K562 (cell line): ENCODE results near the gene EMILIN3.

Experiments
- ARNT ChIP-seq, 2 experiments: fragments of 450-650 bp; IDR thresholded peaks; 2 replicates each; pipeline ENCODE4 v1.6.1; 2016; ENCODE audit warnings: mild to moderate bottlenecking in 1 of 2
- ATF3 ChIP-seq, 2 experiments: fragments of 450-650 bp in 1 of 2; sonication (generic) in 1 of 2; formaldehyde crosslinking in 1 of 2; IDR thresholded peaks in 1 of 2; conservative IDR thresholded peaks in 1 of 2; 2 replicates each; pipeline versions ENCODE4 v1.6.1 to v1.8.1; 2016 to 2023; ENCODE audit warnings: mild to moderate bottlenecking in 2 of 2, moderate library complexity in 2 of 2, inconsistent platforms in 1 of 2, missing genetic modification reagents in 1 of 2
- CREBBP ChIP-seq: IDR thresholded peaks from one replicate; pipeline ENCODE4 v1.6.1; 2012; ENCODE audit warnings: low read depth, mild to moderate bottlenecking, control low read depth, inconsistent platforms, low read length
- CTCF ChIP-seq, 3 experiments: IDR thresholded peaks in 2 of 3; conservative IDR thresholded peaks in 1 of 3; 2 replicates each; pipeline ENCODE4 v1.5.1; 2011 to 2012; ENCODE audit warnings: low read length in 3 of 3, mild to moderate bottlenecking in 3 of 3, control low read depth in 2 of 3, improper control_type of control experiment in 1 of 3, inconsistent platforms in 1 of 3, low read depth in 1 of 3, mixed read lengths in 1 of 3, moderate library complexity in 1 of 3; ENCODE audit not compliant: insufficient read depth in 2 of 3
- DPF2 ChIP-seq: fragments of 450-650 bp; IDR thresholded peaks from 2 replicates; pipeline ENCODE4 v1.6.1; 2016
- ESRRA ChIP-seq: fragments of 450-650 bp; IDR thresholded peaks from 2 replicates; pipeline ENCODE4 v1.6.1; 2014; ENCODE audit warnings: low read depth, mild to moderate bottlenecking, moderate library complexity, borderline replicate concordance
- ETV6 ChIP-seq, 3 experiments: fragments of 150-350 bp in 1 of 3; sonication (generic) in 1 of 3; formaldehyde crosslinking in 1 of 3; IDR thresholded peaks; 2 replicates each; pipeline versions ENCODE4 v1.6.1 to v1.8.0; 2014 to 2022; ENCODE audit warnings: borderline replicate concordance in 2 of 3, low read depth in 2 of 3, antibody characterized with exemption in 1 of 3, low read length in 1 of 3, mild to moderate bottlenecking in 1 of 3, missing genetic modification reagents in 1 of 3
- MCM7 ChIP-seq, 2 experiments: fragments of 450-650 bp; IDR thresholded peaks; 2 replicates each; pipeline ENCODE4 v1.6.1; 2016 to 2018
- PKNOX1 ChIP-seq: fragments of 450-650 bp; IDR thresholded peaks from 2 replicates; pipeline ENCODE4 v1.6.1; 2016
- RAD21 ChIP-seq, 2 experiments: fragments of 250-450 bp in 1 of 2; fragments of 450-650 bp in 1 of 2; sonication (Bioruptor Pico) in 1 of 2; formaldehyde crosslinking in 1 of 2; IDR thresholded peaks in 1 of 2; conservative IDR thresholded peaks in 1 of 2; 2 replicates each; pipeline versions ENCODE4 v1.4.0 to v1.8.0; 2020 to 2022; ENCODE audit warnings: mild to moderate bottlenecking in 2 of 2, moderate library complexity in 1 of 2
- RAD51 ChIP-seq: fragments of 450-650 bp; IDR thresholded peaks from 2 replicates; pipeline ENCODE4 v1.7.1; 2016; ENCODE audit warnings: low read depth, mild to moderate bottlenecking, borderline replicate concordance
- STAT5B ChIP-seq: fragments of 250-450 bp; sonication (Bioruptor Pico); IDR thresholded peaks from 2 replicates; pipeline ENCODE4 v1.8.0; 2021; ENCODE audit warnings: mild to moderate bottlenecking, inconsistent platforms
- ZNF146 ChIP-seq: IDR thresholded peaks from one replicate; pipeline ENCODE4 v1.6.1; 2018; ENCODE audit warnings: missing compliant biosample characterization; ENCODE audit not compliant: unreplicated experiment
- ZSCAN29 ChIP-seq: fragments of 450-650 bp; IDR thresholded peaks from 2 replicates; pipeline ENCODE4 v1.6.1; 2017

GRCh38 chr20:41361757-41362747 lies 4.6 kb downstream of the EMILIN3 start:
- TF ChIP-seq DPF2 (no peak), ZSCAN29 (no peak), MCM7 (IDR thresholded peaks at IDR 0.05) (no peak), CTCF (IDR thresholded peaks at IDR 0.05 in 2 of 3, conservative IDR thresholded peaks at IDR 0.05 in 1 of 3; ENCODE audit: insufficient read depth in 2 of 3, low read depth in 1 of 3, low read length in 3 of 3) (no peak), ESRRA (no peak), ARNT (IDR thresholded peaks at IDR 0.05) (no peak), ETV6 (IDR thresholded peaks at IDR 0.05; ENCODE audit: borderline replicate concordance in 1 of 2, low read depth in 2 of 2, low read length in 1 of 2) (no peak), ETV6 (CRISPR knock-in tag; IDR thresholded peaks at IDR 0.05; ENCODE audit: borderline replicate concordance) (no peak), PKNOX1 (no peak), STAT5B (CRISPR knock-in tag) (no peak), RAD51 (no peak), ZNF146 (CRISPR knock-in tag) (no peak), CREBBP (no peak), ATF3 (IDR thresholded peaks at IDR 0.05) (no peak), ATF3 (CRISPR knock-in tag; conservative IDR thresholded peaks at IDR 0.05) (no peak), RAD21 (CRISPR knock-in tag; conservative IDR thresholded peaks at IDR 0.05 in 1 of 2, IDR thresholded peaks at IDR 0.05 in 1 of 2) (no peak)
